DMS 273 (cell line): Measurements from ENCODE around the gene DNAJC3.
A peak's percentile ranks its signal among the peaks of the same experiment; 100 is the strongest.
"Not testable (repeated sequence)": the region's sequence is repeated elsewhere in the genome, so short reads cannot be mapped to it uniquely, and the experiment has no call there.

Experiments
- DNase-seq: peaks from one replicate; lab custom pipeline; 2025; ENCODE audit not compliant: unreplicated experiment; lab: John Stamatoyannopoulos, UW

DNAJC3 gene

GRCh38 chr13:95671597-95671996, 5.3 kb upstream of the DNAJC3 start:
- no peak for DNase-seq

DNA sequence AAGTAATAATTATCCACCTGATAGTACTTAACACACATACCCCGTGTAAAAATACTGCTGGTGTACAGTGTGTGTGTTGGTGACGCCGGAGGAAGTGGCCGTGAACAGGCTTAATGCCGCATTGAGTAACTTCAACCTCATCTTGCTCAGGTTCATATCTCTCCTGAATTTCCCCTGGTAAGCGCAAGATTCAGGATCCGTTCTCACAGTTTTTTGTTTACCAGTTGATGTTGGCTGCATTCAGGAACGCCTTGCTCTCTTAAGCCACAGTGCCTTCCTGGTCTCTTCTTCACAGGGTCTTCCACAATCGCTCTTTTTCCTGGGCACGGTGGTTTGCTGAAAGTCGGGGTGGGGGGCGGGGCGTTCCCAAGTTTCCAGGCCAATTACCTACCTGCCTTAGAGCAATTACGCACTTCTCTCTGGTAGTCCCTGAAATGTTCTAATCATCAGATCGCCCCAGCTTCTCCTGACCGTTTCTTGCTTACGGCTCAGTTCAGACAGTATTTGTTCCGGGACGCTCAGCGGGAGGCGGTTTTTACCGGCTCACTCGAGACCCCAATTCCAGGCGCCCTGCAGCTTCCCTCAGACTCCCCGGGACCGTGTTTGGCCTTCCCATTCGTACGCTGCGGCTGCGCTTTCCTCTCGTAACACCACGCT, 706 bp upstream of the DNAJC3 start:
- peak; percentile 66 for DNase-seq

DNA sequence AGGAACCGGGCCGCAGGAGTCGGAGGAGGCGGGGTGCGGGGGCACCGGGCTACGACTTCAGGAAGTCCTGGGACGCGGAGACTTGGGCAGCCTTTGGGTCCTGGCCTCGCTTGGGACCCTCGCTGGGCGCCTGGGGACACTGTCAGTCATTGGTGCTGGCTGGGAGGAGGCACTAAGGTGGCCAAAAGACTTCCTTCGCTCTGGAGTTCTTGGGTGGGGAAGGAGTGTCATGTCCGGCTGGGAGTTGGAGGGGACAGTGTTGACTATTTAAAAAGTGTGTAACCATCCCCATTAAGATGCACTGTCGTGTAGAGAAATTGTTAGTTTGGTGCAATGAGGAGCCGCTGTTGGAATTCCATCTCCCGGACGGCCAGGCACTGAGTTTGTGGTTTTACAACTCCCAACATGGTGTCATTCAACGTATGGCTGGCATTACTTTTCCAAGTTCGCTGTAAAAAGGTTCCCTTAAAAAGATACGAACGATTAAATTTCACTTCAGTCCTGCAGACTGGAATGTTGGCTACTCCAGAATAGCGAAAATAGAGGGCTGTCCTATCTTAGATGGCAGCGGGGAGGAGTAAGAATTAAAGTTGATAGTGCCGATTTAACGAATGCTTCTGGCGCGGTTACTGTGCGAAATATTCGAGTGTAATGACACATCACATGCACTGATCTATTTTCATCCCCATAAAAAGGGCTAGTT, 776 bp downstream of the DNAJC3 start:
- DNase-seq = peak; percentile 65

DNA sequence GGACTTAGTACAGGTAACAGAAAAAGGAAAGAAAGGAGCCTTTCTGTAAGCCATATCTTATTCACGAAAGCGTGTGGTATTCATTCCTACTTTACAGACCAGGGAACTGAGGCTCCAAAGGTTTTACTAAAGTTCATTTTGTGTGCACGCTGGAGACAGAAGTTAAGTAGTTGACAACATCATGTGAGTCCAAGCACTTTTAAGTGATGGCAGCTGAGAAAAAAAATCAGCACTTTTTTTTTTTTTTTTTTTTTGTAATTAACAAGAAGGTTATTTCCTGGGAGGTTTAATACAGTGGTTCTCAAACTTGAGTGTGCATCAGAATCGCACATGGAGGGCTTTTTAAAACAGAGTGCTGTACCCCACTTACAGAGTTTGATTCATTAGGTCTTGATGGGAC, 2.0 kb downstream of the DNAJC3 start:
- DNase-seq = no peak

DNA sequence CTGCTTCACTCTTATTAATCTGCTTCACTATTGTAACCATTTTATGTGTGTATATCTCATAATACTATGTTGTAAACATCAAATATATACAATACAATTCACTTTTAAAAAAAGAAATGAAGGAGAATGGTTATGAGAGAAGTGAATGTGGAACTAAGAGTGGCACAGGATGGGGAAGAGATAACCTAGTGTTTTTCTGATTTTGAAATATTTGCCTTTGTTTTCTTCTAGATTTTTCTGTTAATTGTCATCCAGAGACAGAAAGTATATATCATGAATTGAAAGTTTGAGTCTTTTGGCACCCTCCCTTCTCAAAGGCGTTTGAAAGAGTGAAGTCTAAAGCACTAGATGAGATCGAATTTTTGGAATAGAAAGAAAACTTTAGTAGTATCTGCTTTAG, 2.8 kb downstream of the DNAJC3 start:
- DNase-seq = no peak

- no peak for DNase-seq
Measured at GRCh38 chr13:95684418-95684817, 7.5 kb downstream of the DNAJC3 start.

GRCh38 chr13:95684960-95685359, 8.0 kb downstream of the DNAJC3 start:
- not testable (repeated sequence) for DNase-seq

DNA sequence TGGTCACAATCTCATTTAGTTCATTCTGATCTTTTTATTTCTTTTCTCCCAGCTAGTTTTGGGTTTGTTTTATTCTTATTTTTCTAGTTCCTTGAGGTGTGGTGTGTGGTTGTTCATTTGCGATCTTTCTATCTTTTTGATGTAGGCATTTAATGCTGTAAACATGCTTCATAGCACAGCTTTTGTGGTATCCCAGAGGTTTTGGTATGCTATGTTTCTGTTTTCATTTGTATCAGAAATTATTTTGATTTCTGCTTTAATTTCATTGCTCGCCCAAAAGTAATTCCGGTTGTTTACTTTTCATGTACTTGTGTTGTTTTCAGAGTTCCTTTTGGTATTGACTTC, 12.6 kb downstream of the DNAJC3 start:
- no peak for DNase-seq

DNA sequence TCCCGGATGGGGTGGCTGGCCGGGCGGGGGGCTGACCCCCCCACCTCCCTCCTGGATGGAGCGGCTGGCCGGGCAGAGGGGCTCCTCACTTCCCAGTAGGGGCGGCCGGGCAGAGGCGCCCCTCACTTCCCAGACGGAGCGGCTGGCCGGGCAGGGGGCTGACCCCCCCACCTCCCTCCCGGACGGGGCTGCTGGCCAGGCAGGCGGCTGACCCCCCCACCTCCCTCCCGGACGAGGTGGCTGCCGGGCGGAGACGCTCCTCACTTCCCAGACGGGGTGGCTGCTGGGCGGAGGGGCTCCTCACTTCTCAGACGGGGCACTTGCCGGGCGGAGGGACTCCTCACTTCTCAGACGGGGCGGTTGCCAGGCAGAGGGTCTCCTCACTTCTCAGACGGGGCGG, 14.0 kb downstream of the DNAJC3 start:
- not testable (repeated sequence) for DNase-seq

GRCh38 chr13:95697052-95697680, 20.2 kb downstream of the DNAJC3 start:
- no peak for DNase-seq

- peak; percentile 2 for DNase-seq
Measured at GRCh38 chr13:95698047-95698749, 21.3 kb downstream of the DNAJC3 start.

DNA sequence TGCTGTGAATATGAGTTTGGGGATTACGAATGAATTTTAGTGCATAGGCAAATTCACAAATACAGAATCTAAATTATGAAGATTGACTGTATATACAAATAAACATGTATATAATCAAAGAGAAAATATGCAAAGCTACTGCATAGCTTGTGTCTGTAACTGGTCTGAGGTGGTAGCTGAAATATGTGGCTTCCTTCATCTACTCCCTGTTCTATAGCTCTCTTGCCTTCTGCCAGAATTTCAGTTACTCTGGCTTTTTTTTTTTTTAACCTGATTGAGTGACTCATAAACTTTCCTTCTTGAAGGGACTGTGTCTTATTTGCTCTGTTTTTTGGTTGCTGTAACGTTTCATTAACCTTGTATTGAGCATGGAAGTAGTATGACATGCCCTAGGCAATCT, 26.6 kb downstream of the DNAJC3 start:
- DNase-seq = no peak

- DNase-seq = peak; percentile 27
Measured at GRCh38 chr13:95704510-95704909, 27.6 kb downstream of the DNAJC3 start.

DNA sequence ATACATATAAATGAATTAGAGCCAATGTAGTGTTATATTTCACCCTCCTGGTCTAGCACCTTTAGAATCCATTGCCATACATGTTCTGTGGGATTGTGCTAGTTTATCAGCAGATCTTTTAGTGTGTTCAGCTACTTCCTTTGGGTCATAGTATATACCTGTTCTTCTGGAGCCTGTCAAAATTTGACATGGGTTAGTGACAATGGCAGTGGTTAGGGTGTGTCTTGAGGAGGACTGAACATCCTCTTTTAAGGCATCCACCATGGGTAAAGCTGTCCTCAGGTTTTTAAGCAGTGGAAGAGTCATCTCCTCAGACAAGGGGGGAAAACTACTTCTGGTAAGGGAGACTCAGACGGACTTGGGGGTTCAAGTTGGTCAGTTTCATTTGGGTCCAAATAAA, 29.4 kb downstream of the DNAJC3 start:
- no peak for DNase-seq

DNA sequence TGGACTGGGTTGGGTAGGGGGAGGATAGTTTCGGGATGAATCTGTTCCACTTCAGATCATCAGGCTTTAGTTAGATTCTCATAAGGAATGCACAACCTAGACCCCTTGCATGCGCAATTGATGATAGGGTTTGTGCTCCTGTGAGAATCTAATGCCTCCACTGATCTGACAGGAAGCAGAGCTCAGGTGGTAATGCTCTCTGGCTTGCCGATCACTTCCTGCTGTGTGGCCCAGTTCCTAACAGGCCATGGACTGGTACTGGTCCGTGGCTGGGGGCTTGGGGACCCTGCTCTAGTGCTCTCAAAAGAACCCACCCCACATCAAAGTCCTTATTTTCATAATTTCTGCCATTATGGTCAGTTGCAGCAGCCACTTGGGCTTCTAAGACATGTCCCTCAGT, 30.1 kb downstream of the DNAJC3 start:
- no peak for DNase-seq

DNA sequence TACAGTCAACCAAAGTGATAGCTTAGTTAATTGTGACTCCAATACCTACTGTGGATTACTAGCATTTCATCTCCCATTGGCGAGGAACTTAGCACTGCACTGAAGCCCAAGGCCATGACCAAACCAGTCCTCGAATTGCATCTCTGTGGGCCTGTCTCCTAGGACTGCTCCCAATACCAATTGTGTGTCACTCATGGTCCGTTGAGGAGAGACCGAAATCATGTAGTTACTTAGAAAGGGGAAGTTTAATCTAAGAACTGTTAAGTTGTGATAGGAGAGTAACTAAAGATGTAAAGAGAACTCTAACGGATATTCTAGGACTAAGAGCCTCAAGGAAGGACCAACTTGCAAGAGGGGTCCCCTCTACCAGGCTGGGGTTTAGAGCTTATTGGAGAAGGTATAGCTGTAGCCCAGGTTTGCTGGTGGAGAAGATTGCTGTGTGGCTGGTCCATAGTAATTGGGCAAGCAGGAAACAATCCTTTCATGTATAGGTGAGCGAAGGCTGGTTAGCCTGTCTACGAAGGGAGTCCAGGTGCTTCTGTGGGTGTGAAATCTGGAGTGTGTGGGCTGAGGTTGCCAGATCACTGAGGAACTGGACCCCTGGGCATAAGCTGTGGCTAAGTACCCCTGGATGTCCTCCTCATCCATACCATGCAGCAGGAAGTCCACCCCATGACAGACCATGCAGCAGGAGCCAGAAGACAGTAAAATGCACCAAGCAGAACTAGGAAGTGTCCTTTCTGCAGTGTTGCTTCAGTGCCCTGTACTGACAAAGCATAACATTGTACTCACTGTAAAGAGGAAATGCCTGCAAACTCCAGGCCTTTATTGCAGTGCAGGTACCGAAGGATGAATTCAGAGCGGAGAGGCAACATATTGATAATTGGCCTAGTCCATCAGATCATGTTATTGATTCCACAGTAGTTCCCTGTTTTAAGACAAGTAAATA, 30.8 kb downstream of the DNAJC3 start:
- DNase-seq = no peak

DNA sequence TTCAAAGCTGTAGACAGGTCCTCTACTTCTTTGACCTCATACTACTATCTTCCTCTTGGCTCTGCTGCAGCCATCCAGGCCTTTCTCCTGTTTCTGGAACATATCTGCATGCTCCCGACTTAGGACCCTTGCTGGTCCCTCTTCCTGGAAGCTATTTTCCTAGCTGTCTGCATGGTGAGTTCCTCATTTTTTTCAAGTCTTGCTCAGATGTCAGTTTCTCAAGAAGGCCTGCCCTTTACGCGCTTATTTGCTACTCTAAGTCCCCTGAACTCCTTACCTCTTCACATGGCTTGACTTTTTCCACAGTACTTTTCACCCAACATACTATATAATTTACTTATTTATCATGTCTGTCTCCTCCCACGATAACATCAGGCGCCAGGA, 31.4 kb downstream of the DNAJC3 start:
- no peak for DNase-seq

GRCh38 chr13:95708811-95709500, 32.0 kb downstream of the DNAJC3 start:
- no peak for DNase-seq

- DNase-seq = no peak
Measured at GRCh38 chr13:95710313-95710712, 33.4 kb downstream of the DNAJC3 start.

DNA sequence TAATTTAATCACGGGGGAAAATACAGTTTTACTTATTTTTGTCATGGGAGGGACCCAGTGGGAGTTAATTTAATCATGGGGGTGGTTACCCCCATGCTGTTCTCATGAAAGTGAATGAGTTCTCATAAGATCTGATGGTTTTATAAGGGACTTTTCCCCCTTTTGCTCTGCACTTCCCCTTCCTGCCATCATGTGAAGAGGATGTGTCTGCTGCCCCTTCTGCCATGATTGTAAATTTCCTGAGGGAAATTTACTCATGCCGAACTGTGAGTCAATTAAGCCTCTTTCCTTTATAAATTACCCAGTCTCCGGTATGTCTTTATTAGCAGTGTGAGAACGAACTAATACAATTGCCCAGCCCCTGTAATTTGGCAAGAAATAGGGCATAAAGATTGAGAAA, 35.9 kb downstream of the DNAJC3 start:
- DNase-seq = not testable (repeated sequence)
